ENCODE measurements around the gene ACYP2.

The ACYP2 gene

DNA sequence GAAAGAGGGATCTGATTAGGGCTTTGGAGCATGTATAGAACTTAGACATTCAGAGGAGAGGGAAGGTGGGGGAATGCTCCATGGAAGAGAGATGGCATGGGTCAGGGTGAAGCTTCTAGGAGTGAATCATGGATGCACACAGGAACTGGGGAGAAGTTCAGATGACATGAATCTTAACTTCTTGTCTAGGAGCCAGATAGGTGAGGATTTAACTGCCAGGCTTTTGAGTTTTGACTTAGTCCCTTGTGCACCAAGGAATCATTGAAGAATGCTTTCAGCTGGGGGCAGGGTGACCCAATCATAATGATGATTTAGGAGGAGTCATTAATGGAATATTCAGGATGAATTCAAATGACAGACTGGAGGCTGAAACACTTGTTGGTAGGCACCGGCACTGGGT, 48.7 kb downstream of the ACYP2 start:
- no peak for FAIRE-seq

DNA sequence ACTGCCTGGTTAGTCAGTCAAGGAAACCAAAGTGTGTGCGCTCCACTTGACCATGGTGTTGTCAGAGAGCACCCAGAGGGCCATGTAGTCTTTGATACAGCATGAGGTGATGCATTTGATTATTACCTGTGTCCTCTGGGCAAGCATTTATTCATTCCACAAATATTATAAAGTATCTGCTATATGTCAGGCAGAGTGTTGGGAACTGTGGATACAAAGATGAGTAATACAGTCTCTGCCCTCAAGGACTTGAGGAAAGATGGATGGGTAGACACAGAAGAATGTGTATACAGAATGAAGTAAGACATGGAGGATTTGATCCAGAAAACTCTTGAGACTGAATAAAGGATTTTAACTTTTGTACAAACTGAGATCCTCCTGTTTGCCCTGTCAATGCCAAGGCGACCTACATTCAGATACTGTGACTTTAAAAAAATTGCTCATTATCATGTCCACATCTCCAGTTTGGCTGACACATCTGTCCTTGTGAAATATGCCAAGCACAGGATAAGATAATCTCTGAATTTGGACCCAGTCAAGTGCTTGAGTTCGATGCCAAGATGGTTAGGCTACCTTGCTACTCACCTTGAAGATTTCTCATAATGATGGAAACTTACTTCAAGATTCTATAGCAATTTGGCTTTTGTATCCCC, 50.8 kb downstream of the ACYP2 start:
- FAIRE-seq: no peak

DNA sequence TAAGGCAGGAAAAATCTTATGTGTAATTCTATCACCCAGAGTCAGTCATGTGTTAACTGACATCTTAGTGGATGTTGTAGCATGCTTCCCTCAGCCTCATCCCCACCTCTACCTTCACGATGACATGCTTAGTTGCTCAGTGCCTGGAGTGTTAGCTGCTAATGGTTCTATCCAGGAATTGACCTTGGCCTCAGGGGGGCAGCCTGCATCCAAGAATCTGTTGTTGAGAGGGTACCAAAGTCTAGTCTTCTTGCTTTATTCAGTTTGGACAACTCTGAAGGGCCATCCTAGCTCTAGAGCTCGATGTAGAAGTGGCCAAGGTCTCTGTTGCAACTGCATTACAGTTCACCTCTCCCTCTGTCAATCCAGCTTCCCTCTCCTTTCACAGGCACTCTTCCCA, 61.2 kb downstream of the ACYP2 start:
- FAIRE-seq: no peak

DNA sequence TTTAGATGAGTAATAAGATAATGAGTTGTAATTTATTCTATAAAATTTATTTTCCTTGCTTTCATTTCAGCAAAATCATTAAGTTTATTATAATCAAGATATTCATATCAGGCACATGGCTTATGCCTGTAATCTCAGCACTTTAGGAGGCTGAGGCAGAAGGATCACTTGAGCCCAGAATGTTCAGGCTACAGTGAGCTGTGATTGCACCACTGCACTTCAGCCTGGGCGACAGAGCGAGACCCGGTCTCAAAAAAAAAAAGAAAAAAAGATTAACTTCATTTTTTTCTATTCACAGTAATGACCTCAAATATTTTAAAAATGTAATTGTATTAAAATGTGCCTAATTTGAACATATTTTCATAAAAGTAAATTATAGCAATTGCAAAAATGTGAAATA, 67.9 kb downstream of the ACYP2 start:
- FAIRE-seq: no peak

DNA sequence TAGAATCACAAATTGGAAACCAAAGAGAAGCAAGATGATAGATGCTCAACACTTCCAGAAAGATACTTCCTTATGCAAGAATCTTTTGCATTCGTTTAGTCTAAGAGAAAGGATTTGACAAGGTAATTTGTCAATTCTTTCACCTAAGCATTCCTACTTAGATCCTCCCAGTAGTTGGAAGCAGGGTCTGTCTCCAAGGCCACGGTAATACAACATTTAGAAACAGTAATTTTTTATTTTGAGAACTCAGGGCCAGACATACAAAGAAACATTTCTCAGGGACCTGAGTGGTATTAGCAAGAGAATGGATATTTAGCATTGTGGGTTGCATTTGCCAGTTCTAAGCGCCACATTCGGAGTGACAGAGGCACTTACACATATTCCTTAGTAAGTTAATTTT, 68.6 kb downstream of the ACYP2 start:
- no peak for FAIRE-seq

DNA sequence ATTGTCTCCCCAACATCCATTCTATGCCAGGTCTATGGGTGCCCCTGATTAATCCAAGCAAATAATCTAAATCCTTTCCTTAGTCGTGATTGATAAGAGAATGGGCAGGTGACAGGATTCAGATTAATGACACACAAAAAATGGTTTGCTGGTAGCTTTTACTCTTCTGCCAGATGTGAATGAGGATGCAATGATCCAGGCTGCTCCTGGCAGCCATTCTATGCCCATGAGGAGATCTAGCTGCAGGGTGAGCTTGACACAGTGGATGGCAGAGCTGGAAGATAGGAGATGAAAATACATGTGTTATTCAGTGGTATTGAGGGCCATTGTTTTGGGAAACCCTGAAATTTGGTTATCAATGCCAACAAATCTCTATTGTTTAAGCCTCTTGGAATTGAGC, 69.7 kb downstream of the ACYP2 start:
- no peak for FAIRE-seq

DNA sequence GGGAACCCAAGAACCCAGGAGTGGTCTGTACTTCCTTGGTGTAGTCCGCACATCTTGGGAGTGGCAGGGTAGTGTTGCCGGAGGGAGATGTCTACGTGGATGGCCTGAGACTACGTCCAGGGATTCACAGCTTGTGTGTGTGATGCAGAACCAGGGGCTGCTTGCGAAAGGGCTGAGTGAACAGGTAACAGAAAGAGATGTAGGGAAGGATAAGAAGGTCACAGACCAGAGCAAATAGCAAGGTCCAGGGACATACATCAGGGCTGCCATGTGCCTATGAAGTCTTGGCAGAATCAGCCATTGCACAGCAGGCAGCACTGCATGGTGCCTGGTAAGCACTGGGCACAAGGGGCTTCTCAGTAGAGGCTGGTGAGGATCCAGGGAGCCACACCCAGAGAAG, 71.9 kb downstream of the ACYP2 start:
- no peak for FAIRE-seq

DNA sequence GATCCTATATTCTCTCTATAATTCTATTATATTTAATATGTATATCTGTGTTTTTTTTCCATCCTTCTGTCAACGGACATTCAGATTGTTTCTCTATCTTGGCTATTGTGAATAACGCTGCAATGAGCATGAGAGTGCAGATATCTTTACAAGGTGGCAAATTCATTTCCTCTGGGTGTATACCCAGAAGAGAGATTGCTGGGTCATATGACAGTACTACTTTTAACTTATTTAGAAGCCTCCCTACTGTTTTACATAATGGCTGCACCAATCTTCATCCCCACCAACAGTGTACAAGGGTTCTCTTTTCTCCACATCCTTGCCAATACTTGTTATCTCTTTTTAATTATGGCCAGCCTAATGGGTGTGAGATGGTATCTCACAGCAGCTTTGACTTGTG, 74.1 kb downstream of the ACYP2 start:
- FAIRE-seq: no peak

DNA sequence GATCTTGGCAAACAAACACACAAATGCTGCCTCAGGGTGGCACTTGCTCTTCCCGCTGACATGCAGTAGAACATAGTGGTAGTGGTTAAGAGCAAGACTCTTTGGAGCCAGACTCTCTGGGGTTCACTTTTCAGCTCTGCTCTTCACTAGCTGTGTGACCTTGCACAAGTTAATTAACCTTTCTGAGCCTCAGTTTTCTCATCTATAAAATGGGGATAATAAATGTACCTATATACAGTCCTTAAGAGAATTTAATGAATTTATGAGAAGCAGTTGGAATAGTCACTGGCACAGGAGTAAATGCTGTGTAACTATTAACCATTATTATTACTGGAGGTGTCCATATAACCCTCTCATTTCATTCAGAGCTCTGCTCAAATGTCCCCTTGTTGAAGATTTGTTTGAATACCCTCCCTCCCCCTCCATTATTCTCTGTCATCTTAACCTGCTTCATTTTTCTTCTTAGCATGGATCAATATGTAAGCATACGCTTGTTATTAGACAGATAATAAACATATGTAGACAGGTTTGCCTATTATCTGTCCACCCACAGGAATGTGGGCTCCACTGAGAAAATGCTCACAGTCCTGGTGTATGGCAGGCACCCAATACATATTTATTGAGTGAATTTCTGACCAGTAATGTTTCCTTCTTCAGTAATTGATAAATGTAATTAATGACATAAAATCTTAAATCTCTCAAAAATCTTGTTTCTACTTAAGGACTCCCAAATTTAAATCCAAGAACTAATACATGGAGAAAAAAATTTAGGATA, 76.1 kb downstream of the ACYP2 start:
- no peak for FAIRE-seq

DNA sequence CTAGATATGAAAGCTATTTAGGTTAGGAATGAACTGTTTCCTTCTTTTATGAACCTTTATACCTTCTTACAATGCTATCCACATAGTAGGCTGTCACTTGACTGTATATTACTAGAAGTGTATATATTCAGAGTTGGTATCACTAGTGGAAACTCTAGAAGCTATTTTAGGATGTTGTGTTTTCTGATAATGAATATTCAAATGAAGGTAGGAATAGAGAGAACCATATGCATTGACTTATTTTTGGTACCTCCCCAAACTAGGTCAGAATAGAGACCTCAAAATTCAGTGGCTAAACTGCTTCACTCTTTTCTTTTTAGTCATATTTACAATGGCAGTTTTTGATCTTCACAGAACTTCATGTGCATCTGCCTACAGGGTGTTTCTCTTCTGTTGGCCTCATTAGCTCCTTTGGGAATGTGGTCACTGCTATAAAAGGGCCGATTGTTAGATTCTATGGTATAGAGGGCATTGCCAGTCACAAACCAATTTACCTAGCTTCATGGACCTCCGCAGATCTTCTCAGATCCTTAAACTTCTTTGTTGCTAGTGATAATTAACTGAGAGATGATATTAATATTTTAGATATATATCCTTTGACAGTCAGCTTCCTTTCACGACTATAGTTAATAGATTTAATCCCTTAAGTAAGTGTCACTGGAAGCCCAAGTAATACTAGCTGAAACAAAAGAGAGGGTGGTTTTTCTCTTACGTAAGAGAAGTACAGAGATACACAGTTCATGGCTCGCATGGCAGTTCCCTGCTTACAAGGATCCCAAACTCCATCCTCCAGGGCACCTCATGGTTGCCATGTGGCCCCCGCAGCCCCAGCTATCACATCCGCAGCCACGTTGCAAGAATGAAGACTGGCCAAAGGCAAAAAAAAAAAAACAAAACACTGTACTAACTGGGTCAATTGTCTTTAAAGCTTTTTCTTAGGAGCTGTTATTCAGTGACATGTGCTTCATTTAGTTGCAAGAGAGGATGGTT, 79.6 kb downstream of the ACYP2 start:
- FAIRE-seq: no peak

DNA sequence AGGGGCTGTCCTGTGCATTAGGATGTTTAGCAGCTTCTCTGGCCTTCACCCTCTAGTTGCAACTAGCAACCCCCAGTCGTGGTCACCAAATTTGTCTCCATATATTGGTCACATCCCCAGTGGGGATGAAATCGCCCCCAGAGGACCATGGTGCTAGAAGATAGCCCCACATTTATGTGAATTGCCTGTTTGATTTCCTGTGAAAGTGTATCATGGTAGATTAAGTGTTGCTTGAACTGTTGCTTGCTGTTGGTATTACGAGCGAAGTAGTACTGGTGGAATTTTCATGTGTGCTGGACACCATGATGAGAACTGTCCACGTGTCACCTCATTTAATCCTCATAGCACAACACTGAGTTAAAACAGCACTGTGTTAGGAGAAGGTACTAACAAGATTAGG, 81.2 kb downstream of the ACYP2 start:
- FAIRE-seq: no peak

DNA sequence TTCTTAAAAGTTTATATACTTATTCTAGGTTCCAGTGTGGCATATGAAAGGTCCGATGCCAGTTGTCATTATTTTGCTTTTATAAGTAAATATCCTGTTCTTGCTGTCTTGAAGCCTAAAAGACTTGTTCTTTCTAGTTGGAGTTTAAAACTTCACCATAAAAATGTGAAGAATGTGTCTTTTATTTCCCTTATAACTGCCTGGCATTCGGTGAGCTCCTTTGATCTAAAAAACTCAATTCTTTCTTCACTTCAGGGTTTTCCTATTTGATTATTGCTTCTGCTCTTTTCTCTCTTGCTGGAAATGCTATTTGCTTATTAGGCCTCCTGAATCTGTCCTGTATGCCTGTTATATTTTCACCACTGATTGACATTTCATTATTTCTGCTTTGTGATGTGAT, 89.1 kb downstream of the ACYP2 start:
- no peak for FAIRE-seq

DNA sequence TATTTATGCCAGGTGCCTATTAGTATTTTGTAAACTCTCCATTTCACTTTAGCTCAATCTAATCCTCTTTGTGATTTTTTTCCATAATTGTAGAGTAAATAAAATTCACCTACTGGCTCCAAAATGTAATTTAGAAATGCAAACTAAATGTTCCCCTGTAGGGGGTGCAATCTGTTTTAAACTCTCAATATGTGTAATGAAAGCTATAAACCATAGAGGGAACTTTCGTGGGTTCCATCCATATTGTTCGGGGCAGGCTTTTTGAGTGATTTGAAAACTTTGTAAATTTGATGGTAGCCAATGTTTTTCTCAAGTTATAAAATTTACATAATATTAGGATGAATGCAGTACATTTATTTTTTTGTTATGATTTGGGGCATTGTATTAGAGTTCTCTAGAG, 91.2 kb downstream of the ACYP2 start:
- FAIRE-seq: peak; percentile 93

DNA sequence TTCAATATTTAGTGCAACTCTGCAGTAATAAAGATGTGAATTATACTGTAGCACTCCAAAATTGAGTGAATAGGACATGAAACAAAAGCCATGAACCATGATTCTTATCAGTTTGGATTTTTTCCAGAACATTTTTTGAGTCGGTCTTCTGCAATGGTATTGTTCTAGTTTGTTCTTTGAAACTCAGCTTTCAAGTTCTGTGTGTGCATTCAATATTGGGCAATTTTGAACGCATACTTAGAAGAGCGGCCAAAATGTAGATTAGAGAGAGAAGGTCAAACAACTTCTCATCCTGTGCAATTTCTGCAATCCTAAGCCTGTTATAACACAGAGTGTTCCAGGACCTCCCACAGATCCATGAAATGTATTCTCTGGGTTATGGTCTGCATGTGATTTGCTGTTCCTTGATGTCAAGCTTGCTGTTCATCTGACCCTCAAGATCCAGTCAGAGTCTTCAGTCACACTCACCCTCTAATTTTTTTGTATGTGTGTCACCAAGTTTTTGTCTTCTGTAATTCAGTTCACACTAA, 92.3 kb downstream of the ACYP2 start:
- FAIRE-seq: no peak

DNA sequence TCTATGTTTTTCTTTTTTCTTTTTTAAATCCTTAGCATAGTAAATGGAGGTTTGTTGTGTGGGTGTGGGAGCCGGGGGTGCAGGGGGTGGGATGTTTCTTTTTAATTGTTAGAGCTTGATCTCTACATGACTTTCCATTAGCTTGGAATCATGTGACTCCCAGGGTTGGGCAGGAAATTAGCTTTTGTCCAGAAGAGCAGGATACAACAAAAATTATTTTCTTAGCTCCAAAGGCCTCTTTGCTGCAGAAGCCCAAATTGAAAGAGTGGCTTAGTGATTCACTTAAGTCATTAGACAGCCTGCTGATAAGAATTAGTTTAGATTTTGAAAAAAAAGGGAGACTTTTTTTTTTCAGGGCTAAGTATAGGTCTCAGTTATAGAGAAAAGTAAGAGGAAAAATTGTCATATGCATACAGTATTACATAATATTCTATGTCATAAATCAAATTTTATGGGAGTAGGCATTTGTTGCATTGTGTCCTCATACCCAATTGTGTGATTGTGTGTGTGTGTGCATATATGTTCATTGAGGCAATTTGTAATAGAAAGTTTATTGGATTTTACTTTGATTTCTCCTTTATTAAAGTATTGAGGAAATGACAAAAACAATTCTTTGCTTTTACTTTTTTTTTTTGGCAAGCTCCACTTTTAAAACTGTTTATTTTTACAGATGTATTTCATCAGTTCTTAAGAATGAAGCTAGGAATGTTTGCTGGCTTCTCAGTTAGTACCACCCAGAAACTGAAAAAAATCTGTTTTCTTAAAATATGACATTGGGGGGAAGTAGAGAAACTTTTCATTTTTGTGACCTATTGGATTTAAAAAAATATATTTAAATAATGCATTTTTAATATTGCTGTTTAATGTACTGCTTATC, 93.2 kb downstream of the ACYP2 start:
- peak; percentile 81 for FAIRE-seq

DNA sequence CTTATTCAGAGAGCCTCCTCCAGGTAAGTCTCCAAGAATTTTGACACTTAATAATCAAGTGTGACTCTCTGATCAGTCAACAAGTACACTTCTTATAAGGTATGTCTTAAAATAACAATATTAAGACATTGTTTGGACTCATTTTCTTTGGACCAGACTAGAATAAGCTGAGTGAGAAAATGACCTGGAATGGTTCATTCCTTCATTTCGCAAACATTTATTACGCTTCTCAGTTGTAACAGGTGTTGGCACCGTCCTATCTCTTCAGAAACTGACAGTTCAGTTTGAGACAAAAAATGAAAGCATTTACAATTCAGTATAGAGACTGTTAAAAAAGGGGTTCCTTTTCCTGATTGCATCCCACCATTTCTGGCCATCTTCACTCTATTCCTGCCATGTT, 94.0 kb downstream of the ACYP2 start:
- no peak for FAIRE-seq

DNA sequence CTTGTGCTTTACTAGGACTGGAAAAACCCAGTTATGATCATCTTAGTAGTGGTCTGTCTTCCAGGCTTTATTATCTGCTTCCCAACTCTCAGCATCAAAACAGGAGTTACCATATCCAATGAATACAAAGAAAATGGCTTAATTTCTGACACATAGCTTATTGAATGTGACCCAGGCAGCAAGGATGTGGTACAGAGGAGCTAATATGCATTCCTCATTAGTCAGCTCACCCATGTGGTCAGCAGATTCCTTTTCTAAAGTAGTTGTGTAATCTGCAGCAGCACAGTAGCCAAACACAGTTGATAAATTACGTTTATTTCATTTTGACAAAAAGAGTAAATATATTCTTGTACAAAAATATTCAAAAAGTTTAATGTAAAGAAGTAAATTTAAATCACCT, 97.0 kb downstream of the ACYP2 start:
- peak; percentile 62 for FAIRE-seq

DNA sequence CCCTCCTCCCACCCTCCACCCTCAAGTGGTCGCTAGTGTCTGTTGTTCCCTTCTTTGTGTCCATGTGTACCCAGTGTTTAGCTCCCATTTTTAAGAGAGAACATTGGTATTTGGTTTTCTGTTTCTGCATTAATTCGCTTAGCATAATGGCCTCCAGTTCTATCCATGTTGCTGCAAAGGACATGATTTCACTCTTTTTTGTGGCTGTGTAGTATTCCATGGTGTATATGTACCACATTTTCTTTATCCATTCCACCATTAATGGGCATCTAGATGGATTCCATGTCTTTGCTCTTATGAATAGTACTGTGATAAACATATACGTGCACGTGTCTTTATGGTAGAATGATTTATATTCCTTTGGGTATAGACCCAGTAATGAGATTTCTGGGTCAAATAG, 97.7 kb downstream of the ACYP2 start:
- no peak for FAIRE-seq

DNA sequence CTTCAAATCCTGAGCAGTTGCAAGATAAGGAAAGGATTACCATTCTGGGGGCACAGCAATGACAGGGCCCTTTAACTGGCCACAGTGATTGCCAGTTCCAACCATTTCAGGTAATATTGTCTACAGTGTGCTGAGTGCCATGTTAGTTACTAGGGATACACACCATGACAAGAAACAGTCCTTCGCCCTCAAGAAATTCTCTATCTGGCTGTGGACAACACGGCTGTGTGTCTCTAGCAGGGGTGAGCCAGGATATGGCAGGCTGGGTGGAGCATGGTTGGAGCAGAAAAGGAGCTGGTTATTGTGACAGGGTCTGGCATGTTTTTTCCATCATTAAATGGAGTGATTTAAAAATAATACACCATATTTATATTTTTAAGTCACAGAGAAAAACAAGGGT, 109.6 kb downstream of the ACYP2 start:
- FAIRE-seq: no peak

DNA sequence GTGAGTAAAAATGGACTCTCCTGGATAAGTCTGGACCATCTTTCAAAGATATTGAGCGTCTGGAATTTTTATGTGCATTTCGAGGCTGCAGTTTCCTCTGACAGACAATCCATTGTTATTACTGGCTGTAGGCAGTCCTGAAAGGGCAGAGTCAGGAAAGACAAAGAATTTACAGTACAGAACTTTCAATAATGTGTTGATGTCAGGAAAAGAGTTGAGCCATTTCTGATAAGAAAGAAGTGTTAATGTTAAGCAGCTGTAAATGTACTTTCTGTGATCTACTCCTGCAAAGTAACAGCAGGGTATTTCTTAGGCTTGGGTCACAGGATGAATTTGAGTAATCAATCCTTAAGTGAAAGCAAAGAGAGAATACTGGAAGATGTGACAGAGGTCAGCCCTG, 110.8 kb downstream of the ACYP2 start:
- no peak for FAIRE-seq

DNA sequence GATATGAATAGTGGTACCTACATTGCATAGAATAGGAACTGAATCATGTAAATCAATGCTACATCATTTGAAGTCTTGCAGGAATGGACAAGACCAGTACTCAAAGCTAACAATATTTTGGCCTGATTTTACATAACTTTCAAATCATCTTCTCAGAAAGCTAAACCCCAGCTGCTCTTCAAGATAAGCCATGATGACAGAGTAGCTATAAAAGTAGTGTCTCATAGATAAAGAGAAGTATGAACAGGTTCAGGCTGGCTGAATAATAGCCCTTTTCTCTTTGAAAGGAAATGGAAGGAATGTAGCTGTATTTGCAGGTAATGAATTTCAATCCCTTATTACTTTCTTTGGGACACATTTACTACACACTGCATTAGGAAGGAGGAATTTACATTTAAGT, 112.4 kb downstream of the ACYP2 start:
- FAIRE-seq: no peak

DNA sequence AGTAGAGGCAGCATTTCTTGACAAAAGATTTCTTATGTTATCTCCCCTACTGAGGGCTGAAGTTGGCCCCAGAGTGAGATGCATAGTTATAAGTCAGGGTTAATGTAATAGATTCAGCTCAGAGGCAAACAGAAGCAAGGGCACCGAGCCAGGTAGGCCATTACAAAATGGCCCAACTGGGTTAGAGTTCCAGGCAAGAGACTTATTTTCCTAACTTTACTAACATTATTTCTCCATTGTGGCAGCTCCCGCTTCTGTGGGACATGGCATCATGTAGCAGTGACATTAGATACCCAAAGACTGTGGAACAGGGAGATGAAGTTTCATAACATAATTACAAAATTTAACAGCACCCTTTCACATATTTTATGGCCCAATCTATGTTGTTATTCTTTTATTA, 113.5 kb downstream of the ACYP2 start:
- FAIRE-seq: no peak
